ENCODE data around the gene CARM1. TPM values are rescaled to one million over a fixed set of nuclear protein-coding genes. Genes with fewer than 3 reads are reported as not detected.
"Not testable (repeated sequence)": the region's sequence is repeated elsewhere in the genome, so short reads cannot be mapped to it uniquely, and the experiment has no call there.

Gene CARM1
- total and polyA plus RNA-seq, 8 donors, result 34.4 to 54.1 (median 41.6) TPM

DNA sequence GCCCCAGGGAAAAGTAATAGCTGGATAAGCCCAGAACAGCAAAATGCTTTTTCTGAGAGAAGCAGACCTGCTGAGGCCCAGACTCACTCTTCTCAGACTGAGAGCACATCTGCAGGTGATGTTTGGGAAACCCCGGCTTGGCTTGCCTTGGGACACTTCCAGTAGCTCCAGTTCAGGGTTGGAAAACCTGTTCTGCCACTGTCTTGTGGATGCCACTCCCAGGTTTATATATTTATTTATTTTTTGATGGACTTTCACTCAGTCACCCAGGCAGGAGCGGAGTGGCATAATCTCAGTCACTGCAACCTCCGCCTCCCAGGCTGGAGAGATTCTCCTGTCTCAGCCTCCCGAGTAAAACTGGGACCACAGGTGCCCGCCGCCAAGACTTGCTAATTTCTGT lies 81.5 kb downstream of the CARM1 start:
- Histone ChIP-seq H3K4me3 (no peak overlapping the region), H3K4me1 (no peaks in the 10 kb centered on the region), H3K27ac (no peak overlapping the region), H3K36me3 (no peaks in the 10 kb centered on the region), H3K27me3 (no peaks in the 10 kb centered on the region), H3K9me3 (no peaks in the 10 kb centered on the region)
- intact Hi-C loops (cut with DNase I), result no loop called here
- TF ChIP-seq, protein P1, sequence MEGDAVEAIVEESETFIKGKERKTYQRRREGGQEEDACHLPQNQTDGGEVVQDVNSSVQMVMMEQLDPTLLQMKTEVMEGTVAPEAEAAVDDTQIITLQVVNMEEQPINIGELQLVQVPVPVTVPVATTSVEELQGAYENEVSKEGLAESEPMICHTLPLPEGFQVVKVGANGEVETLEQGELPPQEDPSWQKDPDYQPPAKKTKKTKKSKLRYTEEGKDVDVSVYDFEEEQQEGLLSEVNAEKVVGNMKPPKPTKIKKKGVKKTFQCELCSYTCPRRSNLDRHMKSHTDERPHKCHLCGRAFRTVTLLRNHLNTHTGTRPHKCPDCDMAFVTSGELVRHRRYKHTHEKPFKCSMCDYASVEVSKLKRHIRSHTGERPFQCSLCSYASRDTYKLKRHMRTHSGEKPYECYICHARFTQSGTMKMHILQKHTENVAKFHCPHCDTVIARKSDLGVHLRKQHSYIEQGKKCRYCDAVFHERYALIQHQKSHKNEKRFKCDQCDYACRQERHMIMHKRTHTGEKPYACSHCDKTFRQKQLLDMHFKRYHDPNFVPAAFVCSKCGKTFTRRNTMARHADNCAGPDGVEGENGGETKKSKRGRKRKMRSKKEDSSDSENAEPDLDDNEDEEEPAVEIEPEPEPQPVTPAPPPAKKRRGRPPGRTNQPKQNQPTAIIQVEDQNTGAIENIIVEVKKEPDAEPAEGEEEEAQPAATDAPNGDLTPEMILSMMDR (IDR thresholded peaks at IDR 0.05), result no peak
- peak; percentile 48 for ATAC-seq
- DNase-seq, result no peak

DNA sequence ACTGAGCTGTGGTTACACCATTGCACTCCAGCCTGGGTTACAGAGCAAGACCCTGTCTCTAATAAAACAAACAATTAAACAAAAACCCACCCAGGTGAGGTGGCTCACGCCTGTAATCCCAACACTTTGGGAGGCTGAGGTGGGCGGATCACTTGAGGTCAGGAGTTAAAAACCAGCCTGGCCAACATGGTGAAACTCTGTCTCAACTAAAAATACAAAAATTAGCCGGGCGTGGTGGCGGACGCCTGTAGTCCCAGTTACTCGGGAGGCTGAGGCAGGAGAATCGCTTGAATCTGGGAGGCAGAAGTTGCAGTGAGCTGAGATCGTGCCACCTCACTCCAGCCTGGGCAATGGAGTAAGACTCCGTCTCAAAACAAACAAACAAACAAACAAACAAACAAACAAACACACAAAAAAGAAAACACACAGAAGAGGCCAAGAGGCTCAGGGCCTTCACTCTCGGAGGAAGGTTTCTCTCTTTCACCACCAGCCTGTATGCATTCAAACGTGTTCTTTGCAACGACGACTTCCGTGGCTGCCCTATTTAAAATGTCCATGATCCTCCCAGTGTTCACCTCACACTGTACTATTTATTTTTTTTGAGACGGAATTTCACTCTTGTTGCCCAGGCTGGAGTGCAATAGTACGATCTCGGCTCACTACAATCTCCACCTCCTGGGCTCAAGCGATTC lies 88.1 kb downstream of the CARM1 start:
- peak overlapping the region in 1 of 2 donors; percentile 93 for H3K27ac ChIP-seq
- DNase-seq, result not testable (repeated sequence)

DNA sequence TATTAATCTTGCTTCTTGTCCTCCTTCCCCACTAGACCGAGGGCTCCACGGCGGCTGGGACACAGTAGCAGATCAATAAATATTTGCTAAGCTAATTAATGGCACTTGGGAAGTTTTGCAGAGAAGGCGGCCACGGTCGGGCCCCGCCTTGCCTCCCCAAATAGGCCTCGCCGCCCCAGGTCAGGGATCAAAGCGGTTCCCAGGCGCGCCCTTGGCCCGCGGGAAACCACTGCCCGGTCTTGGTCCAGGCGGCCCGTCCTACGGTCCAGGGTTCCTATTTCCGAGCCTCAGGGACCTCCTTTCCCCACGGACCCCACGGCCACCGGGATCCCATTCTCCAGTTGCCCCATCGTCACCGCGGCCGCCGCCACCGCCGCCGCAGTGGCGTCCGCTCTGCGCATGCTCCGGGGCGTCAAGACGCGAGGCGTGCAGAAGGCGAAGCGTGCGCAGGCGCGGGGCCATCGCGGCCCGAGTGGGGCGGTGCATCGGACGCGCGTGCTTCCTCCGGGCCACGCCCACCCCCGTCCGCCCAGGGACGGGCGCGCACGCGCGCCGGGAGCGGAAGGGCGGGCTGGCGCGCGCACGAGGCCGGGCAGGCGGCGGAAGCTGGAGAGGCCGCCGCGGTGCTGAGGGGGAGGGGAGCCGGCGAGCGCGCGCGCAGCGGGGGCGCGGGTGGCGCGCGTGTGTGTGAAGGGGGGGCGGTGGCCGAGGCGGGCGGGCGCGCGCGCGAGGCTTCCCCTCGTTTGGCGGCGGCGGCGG lies 89.1 kb downstream of the CARM1 start, which contains the start of gene SMARCA4:
SMARCA4 (plus strand) TSS at position 717 of the 759 bp plus-strand sequence. CDS start 23,122 bp downstream, outside the sequence.
- Histone ChIP-seq H3K9me3 (no peaks in the 10 kb centered on the region), H3K27ac (peak within 1 kb of the TSS; percentile 93 to 94), H3K36me3 (no peaks in the 10 kb centered on the region), H3K4me1 (peaks cover 17 to 44% of the 10 kb centered on the region in 2 donors), H3K4me3 (peak within 1 kb of the TSS; percentile 65 to 83), H3K27me3 (no peaks in the 10 kb centered on the region)
- intact Hi-C loops (cut with DNase I), result no loop called here
- ATAC-seq, result peak; percentile 92
- peak; percentile 97 to 100 (median 98) for DNase-seq
- TF ChIP-seq, protein P1 (IDR thresholded peaks at IDR 0.05), result no peak

More for the DNA sequence above, 88.1 kb downstream of the CARM1 start:
- H3K27me3 ChIP-seq; intact Hi-C loops (cut with DNase I); ATAC-seq; H3K9me3 ChIP-seq; H3K36me3 ChIP-seq: not testable (repeated sequence)
- Histone ChIP-seq H3K4me1 (peaks cover 17 to 39% of the 10 kb centered on the region in 2 donors), H3K4me3 (peak overlapping the region; percentile 60 to 83)

DNA sequence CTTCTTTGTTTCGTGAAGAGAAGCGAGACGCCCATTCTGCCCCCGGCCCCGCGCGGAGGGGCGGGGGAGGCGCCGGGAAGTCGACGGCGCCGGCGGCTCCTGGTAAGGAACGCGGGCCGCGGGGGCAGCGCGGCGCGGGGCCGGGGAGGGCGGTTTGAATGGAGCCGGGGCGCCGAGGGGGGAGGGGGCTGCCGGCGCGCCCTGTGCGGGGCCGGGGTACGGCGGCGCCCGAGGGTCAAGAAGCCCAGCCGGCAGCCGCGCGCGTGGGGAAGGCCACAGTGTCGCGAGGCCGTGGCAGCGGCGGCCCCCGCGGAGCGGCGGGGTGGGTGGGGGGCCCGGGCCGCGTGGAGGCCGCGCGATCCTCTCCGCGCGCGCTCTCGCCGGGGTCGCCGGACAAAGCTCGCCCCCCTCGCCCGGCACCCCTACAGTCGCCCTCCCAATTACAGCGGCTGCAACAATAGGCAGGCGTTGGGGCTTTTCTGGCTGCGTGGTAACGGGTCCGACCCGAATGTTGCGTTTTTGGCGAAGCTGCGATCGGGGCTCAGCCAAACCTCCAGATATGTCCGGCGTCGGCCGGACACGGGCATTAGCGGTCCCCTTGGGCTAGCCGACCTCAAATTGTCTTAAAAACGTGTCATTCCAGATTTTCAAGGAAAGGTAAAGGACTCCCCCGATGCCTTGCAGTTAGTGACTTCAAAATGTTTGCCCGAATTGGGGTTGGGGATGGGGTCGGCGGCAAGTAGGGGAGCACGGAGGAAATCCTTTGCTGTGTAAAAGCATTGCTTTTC lies 89.9 kb downstream of the CARM1 start:
- intact Hi-C loops (cut with DNase I), result no loop called here
- ATAC-seq (peak; percentile 41), DNase-seq (peak in 1 of 4 donors; percentile 44)
- peaks cover 17 to 44% of the 10 kb centered on the region in 2 donors for H3K4me1 ChIP-seq
- TF ChIP-seq, protein P1 (IDR thresholded peaks at IDR 0.05), result no peak
- no peaks in the 10 kb centered on the region for H3K9me3 ChIP-seq
- H3K36me3 ChIP-seq, result no peaks in the 10 kb centered on the region
- H3K27ac ChIP-seq, result peak overlapping the region; percentile 86 to 93
- H3K27me3 ChIP-seq, result no peaks in the 10 kb centered on the region
- peak overlapping the region; percentile 65 to 83 for H3K4me3 ChIP-seq

DNA sequence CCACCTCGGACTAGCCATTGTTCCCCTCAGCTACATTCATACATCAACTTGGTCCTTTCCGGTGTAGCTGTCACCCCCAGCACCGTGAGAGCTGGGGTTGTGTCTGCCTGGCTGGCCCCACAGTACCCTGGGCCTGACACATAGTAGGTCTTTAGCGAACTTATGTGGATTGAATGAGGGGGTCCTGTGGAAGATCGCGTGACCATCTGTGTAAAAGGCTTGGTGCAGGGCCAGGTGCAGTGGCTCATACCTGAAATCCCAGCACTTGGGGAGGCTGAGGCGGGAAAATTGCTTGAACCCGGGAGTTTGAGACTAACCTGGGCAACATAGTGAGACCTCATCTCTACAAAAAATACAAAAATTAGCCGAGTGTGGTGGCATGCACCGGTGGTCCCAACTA lies 91.5 kb downstream of the CARM1 start:
- Histone ChIP-seq H3K36me3 (no peaks in the 10 kb centered on the region), H3K9me3 (no peaks in the 10 kb centered on the region), H3K27ac (peak overlapping the region in 1 of 2 donors; percentile 10), H3K27me3 (no peaks in the 10 kb centered on the region), H3K4me3 (peak overlapping the region in 1 of 2 donors; percentile 83), H3K4me1 (peaks cover 17 to 48% of the 10 kb centered on the region in 2 donors)
- ATAC-seq (no peak), DNase-seq (no peak)
- intact Hi-C loops (cut with DNase I), result no loop called here
- TF ChIP-seq, protein P1 (IDR thresholded peaks at IDR 0.05), result no peak
